Activated naive CD8-positive, alpha-beta T cell (primary cell): Measurements from ENCODE around the gene BAIAP2.

ENCODE experiments used
- H3K27ac Mint-ChIP-seq: one replicate; pipeline ENCODE4 v1.8.0; 2021; ENCODE audit warnings: mixed read lengths
- H3K27me3 Mint-ChIP-seq: one replicate; pipeline ENCODE4 v1.8.0; 2021; ENCODE audit warnings: mixed read lengths
- H3K36me3 Mint-ChIP-seq: one replicate; pipeline ENCODE4 v1.8.0; 2021; ENCODE audit warnings: mixed read lengths
- H3K4me1 Mint-ChIP-seq: one replicate; pipeline ENCODE4 v1.8.0; 2021; ENCODE audit warnings: low read depth, mixed read lengths
- H3K4me3 Mint-ChIP-seq: one replicate; pipeline ENCODE4 v1.8.0; 2021; ENCODE audit warnings: mild to moderate bottlenecking, mixed read lengths
- H3K9me3 Mint-ChIP-seq: one replicate; pipeline ENCODE4 v1.8.0; 2021; ENCODE audit warnings: low read depth, mixed read lengths

Gene BAIAP2

GRCh38 chr17:81161536-81161935, 126.6 kb downstream of the BAIAP2 start:
- H3K4me1 Mint-ChIP-seq = peaks cover 1% of the 10 kb centered on the region
- peaks cover 5% of the 10 kb centered on the region for H3K27me3 Mint-ChIP-seq
- H3K27ac Mint-ChIP-seq = no peak overlapping the region
- H3K36me3 Mint-ChIP-seq = no peaks in the 10 kb centered on the region
- H3K4me3 Mint-ChIP-seq = no peak overlapping the region
- no peaks in the 10 kb centered on the region for H3K9me3 Mint-ChIP-seq

DNA sequence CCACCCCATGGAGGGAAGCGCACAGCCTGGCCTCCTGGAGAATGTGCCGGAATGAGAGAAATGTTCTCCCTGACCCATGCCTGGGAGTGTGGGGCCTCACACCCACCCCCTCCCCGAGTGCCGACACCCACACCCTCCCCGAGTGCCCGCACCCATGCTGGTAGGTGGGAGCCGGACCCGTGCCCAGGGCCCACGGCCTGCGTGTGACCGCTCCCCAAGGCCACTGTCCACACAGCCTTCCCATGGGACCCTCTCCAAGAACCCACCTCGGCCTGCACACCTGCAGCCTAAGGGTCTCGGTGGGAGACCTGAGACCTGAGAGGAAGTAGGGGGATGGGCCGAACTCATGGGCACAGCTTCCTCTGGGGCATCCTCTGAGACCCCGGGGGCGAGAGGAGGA, 127.0 kb downstream of the BAIAP2 start:
- H3K4me3 Mint-ChIP-seq = no peak overlapping the region
- H3K36me3 Mint-ChIP-seq = no peaks in the 10 kb centered on the region
- H3K9me3 Mint-ChIP-seq = no peaks in the 10 kb centered on the region
- H3K27ac Mint-ChIP-seq = no peak overlapping the region
- H3K27me3 Mint-ChIP-seq = peaks cover 5% of the 10 kb centered on the region
- peaks cover 1% of the 10 kb centered on the region for H3K4me1 Mint-ChIP-seq

GRCh38 chr17:81162491-81162890, 127.5 kb downstream of the BAIAP2 start:
- Mint-ChIP-seq H3K27ac (no peak overlapping the region), H3K4me1 (peaks cover 3% of the 10 kb centered on the region), H3K9me3 (no peaks in the 10 kb centered on the region), H3K36me3 (no peaks in the 10 kb centered on the region), H3K4me3 (no peak overlapping the region), H3K27me3 (peaks cover 5% of the 10 kb centered on the region)

DNA sequence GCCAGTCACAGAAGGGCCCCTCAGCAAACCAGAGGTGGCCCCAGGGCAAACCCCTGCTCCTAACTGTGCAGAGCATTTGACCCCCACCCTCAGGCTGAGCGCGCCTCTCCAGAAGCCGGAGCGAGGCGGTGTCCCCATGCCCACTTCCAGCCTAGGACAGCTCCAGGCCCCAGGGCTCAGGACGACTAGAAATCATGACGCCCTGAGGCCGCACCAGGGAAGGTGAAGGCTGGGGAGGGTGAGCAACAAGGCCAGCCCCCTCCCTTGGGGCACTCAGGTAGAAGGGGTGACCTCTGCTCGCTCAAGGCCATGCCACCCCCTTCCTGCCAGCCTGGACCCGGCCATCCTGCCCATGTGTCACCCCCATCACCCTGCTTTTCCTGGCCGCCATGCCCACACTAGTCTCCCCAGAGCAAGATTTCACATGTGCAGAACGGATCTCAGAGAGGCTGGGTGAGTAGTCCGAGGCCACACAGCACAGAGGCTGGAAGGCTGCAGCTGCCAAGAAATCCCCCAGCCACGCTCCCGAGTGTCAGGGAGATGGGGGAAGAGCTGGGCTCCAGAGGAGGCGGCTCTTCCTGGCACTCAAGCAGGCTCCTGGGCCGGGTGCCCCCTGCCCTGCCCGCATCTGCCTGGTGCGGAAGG, 128.2 kb downstream of the BAIAP2 start:
- Mint-ChIP-seq H3K9me3 (no peaks in the 10 kb centered on the region), H3K36me3 (no peaks in the 10 kb centered on the region), H3K27me3 (peaks cover 5% of the 10 kb centered on the region), H3K27ac (no peak overlapping the region), H3K4me3 (no peak overlapping the region), H3K4me1 (peaks cover 3% of the 10 kb centered on the region)

DNA sequence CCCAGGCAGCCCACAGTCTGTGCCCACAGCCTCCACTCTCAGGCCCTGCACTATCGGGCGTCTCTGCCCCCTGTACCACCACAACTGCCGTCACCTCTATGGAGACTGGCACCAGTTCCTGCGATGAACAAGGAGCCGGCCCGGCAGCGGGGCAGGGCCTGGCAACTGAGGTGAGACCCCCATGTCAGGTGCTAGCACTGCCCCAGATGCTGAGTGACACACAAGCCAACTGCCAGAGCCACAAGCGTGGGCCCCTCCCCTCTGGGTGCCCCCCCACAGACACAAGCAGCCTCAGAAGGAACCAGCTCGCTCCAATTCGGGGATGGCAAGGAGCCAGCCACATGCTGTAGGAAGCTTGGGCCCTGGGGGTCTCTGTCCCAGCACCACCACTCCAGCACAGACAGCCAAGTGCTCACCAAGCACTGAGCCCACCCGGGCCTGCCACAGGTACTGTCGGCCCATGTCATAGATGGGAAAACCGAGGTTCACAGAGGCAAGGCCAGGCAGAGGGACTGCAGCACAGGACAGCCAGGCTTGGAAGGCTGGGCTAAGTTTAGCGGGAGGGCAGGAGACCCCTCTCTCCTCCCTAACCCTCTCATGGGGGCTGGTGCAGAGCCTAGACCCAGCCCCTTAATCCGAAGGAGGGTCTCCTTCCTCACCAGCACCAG, 128.9 kb downstream of the BAIAP2 start:
- H3K4me1 Mint-ChIP-seq = peaks cover 3% of the 10 kb centered on the region
- H3K36me3 Mint-ChIP-seq = no peaks in the 10 kb centered on the region
- H3K9me3 Mint-ChIP-seq = no peaks in the 10 kb centered on the region
- peaks cover 5% of the 10 kb centered on the region for H3K27me3 Mint-ChIP-seq
- no peak overlapping the region for H3K4me3 Mint-ChIP-seq
- no peak overlapping the region for H3K27ac Mint-ChIP-seq

DNA sequence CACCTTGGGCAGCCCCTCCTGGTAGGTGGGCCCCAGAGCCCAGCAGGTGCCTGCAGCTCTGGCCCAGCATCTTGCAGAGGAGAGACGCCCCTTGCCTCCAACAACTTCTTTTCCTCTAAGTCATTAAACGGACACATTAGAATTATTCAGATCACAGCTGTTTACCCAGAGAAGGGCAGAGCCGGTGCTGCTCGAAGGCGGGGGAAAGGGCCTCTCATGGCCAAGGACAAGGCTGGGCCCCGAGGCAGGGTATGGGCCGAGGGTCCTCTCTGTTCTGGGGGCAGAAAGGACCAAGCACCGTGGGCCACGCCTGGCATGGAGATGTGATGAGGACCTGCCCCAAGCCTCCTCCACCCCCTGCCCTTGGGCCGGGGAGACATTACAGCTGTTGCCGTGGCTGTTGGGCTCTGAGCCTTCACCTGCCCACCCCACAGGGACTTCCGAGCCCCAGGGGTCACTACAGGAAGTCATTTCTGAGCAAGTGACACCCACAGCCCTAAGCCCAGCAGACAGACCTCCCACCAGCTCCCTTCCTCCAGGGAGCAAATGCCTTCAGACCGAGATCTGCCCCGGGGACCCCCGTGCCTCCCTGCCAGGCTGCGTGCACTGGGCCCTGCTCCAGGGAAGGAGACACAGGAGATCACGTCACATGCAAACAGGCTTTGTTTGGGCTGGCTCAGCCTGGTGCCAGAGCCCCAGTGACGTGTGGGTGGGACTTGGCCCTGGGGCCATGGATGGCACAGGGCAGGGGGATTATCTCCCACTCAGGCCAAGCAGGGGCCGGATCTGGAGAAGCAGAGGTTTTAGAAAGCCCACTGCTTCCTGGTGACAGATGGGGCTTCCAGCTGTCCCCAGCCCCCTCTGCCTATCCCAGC, 129.7 kb downstream of the BAIAP2 start:
- Mint-ChIP-seq H3K9me3 (no peaks in the 10 kb centered on the region), H3K4me1 (peaks cover 3% of the 10 kb centered on the region), H3K4me3 (peak overlapping the region; percentile 47), H3K27ac (no peak overlapping the region), H3K36me3 (no peaks in the 10 kb centered on the region), H3K27me3 (peaks cover 5% of the 10 kb centered on the region)

DNA sequence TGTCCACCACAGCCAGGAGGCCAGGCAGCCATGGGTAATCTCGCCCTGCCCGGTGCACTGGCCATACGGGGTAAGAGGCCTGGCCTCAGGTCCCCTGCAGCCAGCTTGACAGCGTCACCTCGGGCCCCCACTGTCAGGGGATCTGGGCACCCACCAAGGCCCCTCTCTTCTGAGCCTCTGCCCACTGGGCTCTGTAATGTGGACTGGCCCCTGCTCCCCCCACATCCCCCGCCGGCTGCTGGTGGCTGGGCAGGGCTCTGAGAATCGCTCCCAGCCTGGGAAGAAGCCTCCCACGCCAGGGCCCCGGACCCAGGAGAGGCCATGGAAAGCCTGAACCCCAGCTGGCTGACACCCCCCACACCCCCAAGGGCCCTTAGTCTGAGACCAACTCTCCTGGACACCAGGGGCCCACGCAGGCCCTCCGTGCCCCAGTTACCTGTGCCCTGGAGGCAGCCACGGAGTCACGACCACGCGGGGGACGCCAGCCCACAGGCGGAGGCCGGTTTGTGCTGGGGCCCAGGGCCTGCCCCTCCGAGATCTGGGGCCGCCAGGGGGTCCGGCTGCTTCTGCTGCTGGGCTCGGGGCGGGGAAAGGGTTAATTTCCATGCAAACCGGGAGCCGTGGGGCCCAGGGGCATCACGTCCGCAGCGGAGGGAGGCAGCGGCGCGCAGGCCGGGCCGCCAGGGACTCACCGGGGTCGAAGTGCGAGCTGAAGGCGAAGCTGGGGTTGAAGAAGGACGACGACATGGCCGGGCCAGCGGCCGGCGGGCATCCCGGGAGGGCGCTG, 130.5 kb downstream of the BAIAP2 start, which contains the start of gene PVALEF:
TSS of gene PVALEF (plus strand) at position 262 of the 787 bp plus-strand sequence. CDS start 15,720 bp downstream, outside the sequence.
- no peak within 1 kb of the TSS for H3K27ac Mint-ChIP-seq
- no peaks in the 10 kb centered on the region for H3K9me3 Mint-ChIP-seq
- peak within 1 kb of the TSS; percentile 47 for H3K4me3 Mint-ChIP-seq
- no peaks in the 10 kb centered on the region for H3K36me3 Mint-ChIP-seq
- peaks cover 5% of the 10 kb centered on the region for H3K27me3 Mint-ChIP-seq
- H3K4me1 Mint-ChIP-seq = peaks cover 3% of the 10 kb centered on the region

- Mint-ChIP-seq H3K4me1 (peaks cover 3% of the 10 kb centered on the region), H3K36me3 (no peaks in the 10 kb centered on the region), H3K27me3 (peaks cover 3% of the 10 kb centered on the region), H3K27ac (no peak within 1 kb of the TSS), H3K9me3 (no peaks in the 10 kb centered on the region), H3K4me3 (no peak within 1 kb of the TSS)
These were observed 131.1 kb downstream of the BAIAP2 start, which contains the start of gene AATK for GRCh38 chr17:81166033-81166492. AATK (minus strand) TSS chr17:81166221; CDS start chr17:81165992, 229 bp downstream.
